Thyroid gland (tissue), 4 donors: ENCODE measurements around the gene SND1. TPM values are rescaled to one million over a fixed set of nuclear protein-coding genes. Genes with fewer than 3 reads are reported as not detected.

Experiments used
- DNase-seq, 2 donors: peaks; one replicate each; pipeline ENCODE4 v3.0.0-alpha.2; 2019
- H3K27ac ChIP-seq, 3 donors: fragments of 200-600 bp; sonication (generic); 1 replicate in 2 of 3; 2 replicates in 1 of 3; pipeline ENCODE4 v1.5.1; 2016 to 2019; ENCODE audit warnings: mild to moderate bottlenecking in 1 of 3, moderate library complexity in 1 of 3
- H3K27me3 ChIP-seq: fragments of 200-600 bp; sonication (generic); one replicate; pipeline ENCODE4 v1.5.1; 2019
- H3K36me3 ChIP-seq, 2 donors: fragments of 200-600 bp; sonication (generic); one replicate each; pipeline ENCODE4 v1.5.1; 2016 to 2019
- H3K4me1 ChIP-seq, 2 donors: fragments of 200-600 bp; sonication (generic); one replicate each; pipeline ENCODE4 v1.5.1; 2017 to 2019
- H3K4me3 ChIP-seq, 3 donors: fragments of 200-600 bp; sonication (generic); replicated peaks in 1 of 3; 1 replicate in 2 of 3; 2 replicates in 1 of 3; pipeline ENCODE4 v1.5.1; 2016; ENCODE audit warnings: mild to moderate bottlenecking in 1 of 3
- H3K9me3 ChIP-seq: fragments of 200-600 bp; sonication (generic); one replicate; pipeline ENCODE4 v1.5.1; 2017
- POLR2A ChIP-seq, 2 donors: fragments of 450-650 bp; IDR thresholded peaks; one replicate each; pipeline ENCODE4 v1.6.1; 2017; ENCODE audit warnings: antibody characterized with exemption in 2 of 2, mild to moderate bottlenecking in 2 of 2, moderate library complexity in 1 of 2
- WGBS, 2 donors: methylation state at CpG; one replicate each; pipeline ENCODE4 v1.1.5; 2017; 5-methylcytosine and 5-hydroxymethylcytosine counted together
- intact Hi-C: fragments of 100-400 bp; cut with DNase I; formaldehyde crosslinking; loops from one replicate; pipeline ENCODE4 v1.15.1; 2023
- total RNA-seq, 4 donors: library from RNA; depleted of rRNA; stranded (reverse); fragments of >200 nt; gene quantifications; one replicate each; pipeline ENCODE4 v1.2.3, GENCODE V29; 2016
- TF ChIP-seq, protein P1 (sequence below), 6 experiments: fragments of 200-600 bp in 3 of 6; fragments of 450-650 bp in 3 of 6; sonication (generic) in 3 of 6; IDR thresholded peaks; one replicate each; pipeline ENCODE4 v1.5.1; 2016 to 2019; ENCODE audit warnings: antibody characterized with exemption in 6 of 6, mild to moderate bottlenecking in 2 of 6, inconsistent platforms in 1 of 6, moderate library complexity in 1 of 6

The SND1 gene
- total RNA-seq, 4 donors from 2014 or later, result 126 to 167 (median 144) TPM

DNA sequence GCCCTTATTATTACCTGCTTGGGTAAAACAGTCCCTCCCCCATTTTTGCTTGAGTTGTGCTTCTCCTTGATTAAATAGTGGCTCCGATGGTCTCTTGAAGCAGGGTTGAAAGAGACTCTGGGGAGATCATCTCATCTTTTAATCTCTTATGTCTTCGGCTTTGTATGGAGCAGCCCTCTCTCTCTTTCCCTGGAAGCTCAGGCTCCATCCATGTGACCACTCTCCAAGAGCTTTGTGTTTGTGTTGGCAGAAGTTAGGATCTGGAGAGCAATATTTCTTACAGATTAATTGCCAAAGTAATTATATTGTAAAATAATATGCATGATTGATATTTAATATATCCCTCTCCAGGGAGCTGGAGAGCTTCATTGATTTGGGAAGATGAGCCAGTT is 302.4 kb downstream of the SND1 start:
- 39 to 56% methylated on average over 2 of the region's 2 CpGs for WGBS, 2 donors
- intact Hi-C loops, result no loop called here
- no peak overlapping the region for H3K4me3 ChIP-seq
- H3K4me1 ChIP-seq, result peaks cover 6 to 7% of the 10 kb centered on the region in 2 donors
- TF ChIP-seq, protein P1, sequence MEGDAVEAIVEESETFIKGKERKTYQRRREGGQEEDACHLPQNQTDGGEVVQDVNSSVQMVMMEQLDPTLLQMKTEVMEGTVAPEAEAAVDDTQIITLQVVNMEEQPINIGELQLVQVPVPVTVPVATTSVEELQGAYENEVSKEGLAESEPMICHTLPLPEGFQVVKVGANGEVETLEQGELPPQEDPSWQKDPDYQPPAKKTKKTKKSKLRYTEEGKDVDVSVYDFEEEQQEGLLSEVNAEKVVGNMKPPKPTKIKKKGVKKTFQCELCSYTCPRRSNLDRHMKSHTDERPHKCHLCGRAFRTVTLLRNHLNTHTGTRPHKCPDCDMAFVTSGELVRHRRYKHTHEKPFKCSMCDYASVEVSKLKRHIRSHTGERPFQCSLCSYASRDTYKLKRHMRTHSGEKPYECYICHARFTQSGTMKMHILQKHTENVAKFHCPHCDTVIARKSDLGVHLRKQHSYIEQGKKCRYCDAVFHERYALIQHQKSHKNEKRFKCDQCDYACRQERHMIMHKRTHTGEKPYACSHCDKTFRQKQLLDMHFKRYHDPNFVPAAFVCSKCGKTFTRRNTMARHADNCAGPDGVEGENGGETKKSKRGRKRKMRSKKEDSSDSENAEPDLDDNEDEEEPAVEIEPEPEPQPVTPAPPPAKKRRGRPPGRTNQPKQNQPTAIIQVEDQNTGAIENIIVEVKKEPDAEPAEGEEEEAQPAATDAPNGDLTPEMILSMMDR (IDR thresholded peaks at IDR 0.05), result no peak
- TF ChIP-seq POLR2A (IDR thresholded peaks at IDR 0.05), result no peak
- no peaks in the 10 kb centered on the region for H3K9me3 ChIP-seq
- no peak overlapping the region for H3K27ac ChIP-seq
- no peaks in the 10 kb centered on the region for H3K27me3 ChIP-seq
- no peak for DNase-seq
- H3K36me3 ChIP-seq, result no peaks in the 10 kb centered on the region

DNA sequence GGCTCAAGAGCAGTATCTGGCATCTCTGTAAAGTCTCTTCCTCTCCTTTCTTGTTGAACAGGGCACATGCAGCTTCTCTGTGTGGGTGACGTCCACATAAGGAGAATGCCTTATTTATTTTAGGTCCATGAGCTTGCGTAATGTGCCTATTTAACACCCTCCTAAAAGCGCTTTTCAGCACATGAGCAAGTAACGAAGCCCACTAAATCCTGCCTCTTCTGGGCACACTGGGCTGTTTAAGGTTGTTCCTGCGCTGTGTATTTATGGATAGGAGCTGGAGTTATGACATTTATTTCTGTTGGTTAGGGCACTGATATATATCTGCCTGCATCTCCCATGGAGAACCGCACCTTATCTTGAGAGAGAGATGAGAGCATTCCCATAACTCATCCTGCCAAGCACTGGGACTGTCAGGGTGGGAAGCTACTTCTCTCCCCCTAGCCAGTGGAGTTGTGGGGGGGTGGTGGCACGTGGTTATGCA is 303.1 kb downstream of the SND1 start:
- DNase-seq, result no peak
- WGBS, 2 donors, result 94 to 95% methylated on average over 7 of the region's 7 CpGs
- Histone ChIP-seq H3K27ac (no peak overlapping the region), H3K36me3 (no peaks in the 10 kb centered on the region), H3K4me1 (peaks cover 6 to 7% of the 10 kb centered on the region in 2 donors), H3K4me3 (no peak overlapping the region), H3K27me3 (no peaks in the 10 kb centered on the region), H3K9me3 (no peaks in the 10 kb centered on the region)
- intact Hi-C loops, result no loop called here
- TF ChIP-seq, protein P1 (IDR thresholded peaks at IDR 0.05), result no peak
- TF ChIP-seq POLR2A (IDR thresholded peaks at IDR 0.05), result no peak

DNA sequence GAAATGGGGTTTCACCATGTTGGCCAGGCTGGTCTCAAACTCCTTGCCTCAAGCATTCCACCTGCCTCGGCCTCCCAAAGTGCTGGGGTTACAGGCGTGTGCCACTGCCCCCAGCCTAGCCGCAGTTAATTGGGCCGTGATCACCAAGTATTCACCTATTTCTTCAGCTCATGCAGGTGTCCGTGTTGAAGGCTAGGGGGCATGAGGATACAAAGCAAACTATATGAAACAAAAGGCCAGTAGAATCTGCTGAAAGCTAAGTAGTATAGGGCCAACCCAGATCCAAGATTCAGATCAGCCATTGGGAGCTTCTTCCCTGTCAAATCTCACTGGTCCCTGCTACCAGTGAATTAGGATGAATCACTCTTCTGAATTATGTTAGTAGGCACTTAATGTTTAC is 305.9 kb downstream of the SND1 start:
- no peaks in the 10 kb centered on the region for H3K36me3 ChIP-seq
- H3K9me3 ChIP-seq, result no peaks in the 10 kb centered on the region
- intact Hi-C loops, result no loop called here
- peaks cover 7 to 9% of the 10 kb centered on the region in 2 donors for H3K4me1 ChIP-seq
- no peak for TF ChIP-seq POLR2A (IDR thresholded peaks at IDR 0.05)
- TF ChIP-seq, protein P1 (IDR thresholded peaks at IDR 0.05), result no peak
- H3K4me3 ChIP-seq, result no peak overlapping the region
- no peaks in the 10 kb centered on the region for H3K27me3 ChIP-seq
- H3K27ac ChIP-seq, result no peak overlapping the region
- 78 to 90% methylated on average over 5 of the region's 5 CpGs for WGBS, 2 donors
- DNase-seq, result no peak

DNA sequence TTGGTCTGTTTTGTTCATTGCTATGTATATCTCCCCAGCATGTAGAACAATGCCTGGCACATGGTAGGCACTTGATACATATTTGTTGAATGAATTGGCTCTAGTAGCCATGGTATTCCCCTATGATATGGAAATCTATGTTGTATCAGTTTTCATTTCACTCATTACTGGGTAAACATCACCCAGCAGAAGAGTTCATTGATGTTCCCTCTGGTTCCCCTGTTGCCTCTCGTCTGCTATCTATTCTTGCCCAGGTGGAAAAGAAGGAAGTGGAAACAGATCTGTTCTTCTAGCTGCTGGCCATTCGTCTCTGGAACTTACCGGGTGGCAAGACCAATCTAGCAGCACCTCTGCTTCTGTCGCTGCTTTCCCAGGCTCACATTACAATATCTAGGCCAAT is 307.8 kb downstream of the SND1 start:
- Histone ChIP-seq H3K27me3 (no peaks in the 10 kb centered on the region), H3K36me3 (no peaks in the 10 kb centered on the region), H3K9me3 (no peaks in the 10 kb centered on the region), H3K27ac (no peak overlapping the region), H3K4me3 (no peak overlapping the region), H3K4me1 (peaks cover 0 to 3% of the 10 kb centered on the region in 2 donors)
- no peak for TF ChIP-seq POLR2A (IDR thresholded peaks at IDR 0.05)
- TF ChIP-seq, protein P1 (IDR thresholded peaks at IDR 0.05), result no peak
- intact Hi-C loops, result no loop called here
- WGBS, 2 donors, result 92 to 96% methylated on average over 4 of the region's 4 CpGs
- DNase-seq, result no peak

DNA sequence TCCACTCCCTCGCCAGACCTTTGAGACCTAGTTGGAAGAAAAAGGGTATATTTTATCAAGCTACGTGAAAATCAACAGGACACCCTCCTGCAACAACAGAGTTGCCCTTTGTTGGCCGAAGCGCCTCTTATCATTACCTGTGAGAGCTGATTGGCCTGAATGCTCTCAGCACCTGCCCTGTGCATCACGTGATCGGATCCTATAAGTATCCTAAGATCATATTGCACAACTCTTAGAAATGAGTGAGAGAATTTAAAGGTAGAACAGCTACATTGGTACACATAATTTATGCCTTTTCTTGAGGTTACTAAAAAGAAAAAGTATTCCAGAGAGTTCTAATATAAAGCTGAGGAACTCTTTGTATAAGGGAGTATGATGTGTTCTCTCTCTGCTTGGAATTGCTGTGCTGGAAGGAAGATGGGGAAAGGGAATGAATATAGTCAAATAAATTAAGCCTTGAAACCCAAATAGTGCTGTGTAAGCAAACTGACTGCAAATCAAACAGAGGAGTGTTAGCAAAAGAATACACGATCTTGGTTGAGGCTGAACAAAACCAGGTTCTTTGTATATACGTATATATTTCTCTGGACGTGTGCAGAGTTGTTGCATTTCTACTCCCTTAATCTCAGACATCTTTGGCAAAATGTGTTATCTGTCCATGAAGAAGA is 309.9 kb downstream of the SND1 start:
- Histone ChIP-seq H3K4me1 (peaks cover 0 to 3% of the 10 kb centered on the region in 2 donors), H3K36me3 (no peaks in the 10 kb centered on the region), H3K4me3 (no peak overlapping the region), H3K9me3 (no peaks in the 10 kb centered on the region), H3K27ac (no peak overlapping the region), H3K27me3 (no peaks in the 10 kb centered on the region)
- WGBS, 2 donors, result 64 to 76% methylated on average over 9 of the region's 9 CpGs
- DNase-seq, result no peak
- TF ChIP-seq, protein P1 (IDR thresholded peaks at IDR 0.05), result no peak
- no peak for TF ChIP-seq POLR2A (IDR thresholded peaks at IDR 0.05)
- intact Hi-C loops, result no loop called here
